ENCODE data around the gene PDPK1. TPM values are rescaled to one million over a fixed set of nuclear protein-coding genes. Genes with fewer than 3 reads are reported as not detected.

Gene PDPK1
- total and polyA plus RNA-seq, 2 of the 4 experiments (the other 2 are of a cell fraction), result 10.6 to 27.3 TPM

GRCh38 chr16:2494616-2495015 lies 43.2 kb upstream of the PDPK1 start:
- H2AK9ac ChIP-seq (replicated peaks; ENCODE audit: low read depth, low read length, poor library complexity), result no peak overlapping the region
- H3K9me3 ChIP-seq (ENCODE audit: control insufficient read depth, insufficient read depth, low read length), result no peaks in the 10 kb centered on the region
- no peak overlapping the region for H2BK5ac ChIP-seq (ENCODE audit: low read depth, low read length, poor library complexity, severe bottlenecking)
- CTCF ChIA-PET, result no interaction called here
- peaks cover 11% of the 10 kb centered on the region; the same call in 1 of the 2 replicates for H4K20me1 ChIP-seq (ENCODE audit: insufficient read depth, low read length)
- no peak overlapping the region for H3K14ac ChIP-seq (replicated peaks; ENCODE audit: low read depth, low read length)
- no peaks in the 10 kb centered on the region; the same call in 1 of the 2 replicates for H3K4me1 ChIP-seq (ENCODE audit: control insufficient read depth, insufficient read depth, low read length)
- no peak overlapping the region for H3K4me3 ChIP-seq (ENCODE audit: insufficient read depth, low read depth, low read length)
- H3K79me1 ChIP-seq (ENCODE audit: low read depth in 1 of 2, low read length in 2 of 2), result peaks cover 3 to 24% of the 10 kb centered on the region in 2 experiments
- no peak overlapping the region for H3K27ac ChIP-seq (ENCODE audit: insufficient read depth, low read length)
- intact Hi-C loops (cut with micrococcal nuclease), result no loop called here
- in situ Hi-C loops (cut with MboI; ENCODE audit: low sequenced_read_pairs), result loop anchor here (5.0 kb wide), 1 partner anchor 152 kb away; the partner anchor contains the start of gene ABCA3
- H2BK15ac ChIP-seq (ENCODE audit: low read depth, low read length), result no peak overlapping the region
- no TSS peak for BruUV-seq (replicated peaks)
- H2AFZ ChIP-seq (replicated peaks; ENCODE audit: low read length, poor library complexity), result no peak overlapping the region
- H4K5ac ChIP-seq (ENCODE audit: low read depth, low read length), result no peak overlapping the region
- no peaks in the 10 kb centered on the region for H3K27me3 ChIP-seq (ENCODE audit: control insufficient read depth, insufficient read depth, low read length)
- dilution Hi-C loops (cut with HindIII; ENCODE audit: low sequenced_read_pairs, unreplicated experiment), result no loop called here
- H3K4ac ChIP-seq (ENCODE audit: low read depth, low read length), result no peak overlapping the region
- no peak for ATAC-seq (ENCODE audit: low read depth)
- H3K23ac ChIP-seq (ENCODE audit: low read depth, low read length), result no peak overlapping the region
- H3K9ac ChIP-seq (ENCODE audit: low read depth, low read length), result no peak overlapping the region
- no peak overlapping the region for H4K91ac ChIP-seq (ENCODE audit: insufficient read depth, low read depth, low read length)
- no peak overlapping the region for H4K8ac ChIP-seq (ENCODE audit: low read depth in 2 of 2, low read length in 2 of 2)
- H3K18ac ChIP-seq (ENCODE audit: low read depth, low read length), result no peak overlapping the region
- no peak for TF ChIP-seq CTCF (conservative IDR thresholded peaks at IDR 0.05; ENCODE audit: low read depth, low read length)
- TF ChIP-seq BHLHE40 (IDR thresholded peaks at IDR 0.05; ENCODE audit: low read depth, low read length), result no peak
- TF ChIP-seq MXI1 (IDR thresholded peaks at IDR 0.05; ENCODE audit: borderline replicate concordance, low read depth, low read length), result no peak
- no peak for TF ChIP-seq USF2 (IDR thresholded peaks at IDR 0.05; ENCODE audit: low read depth, low read length)
- TF ChIP-seq NFE2L2 (IDR thresholded peaks at IDR 0.05; ENCODE audit: low read depth, low read length), result no peak
- no peak for TF ChIP-seq POLR2A (IDR thresholded peaks at IDR 0.05; ENCODE audit: low read depth, low read length)
- TF ChIP-seq RCOR1 (IDR thresholded peaks at IDR 0.05; ENCODE audit: insufficient replicate concordance, low read length), result no peak
- TF ChIP-seq CEBPB (IDR thresholded peaks at IDR 0.05; ENCODE audit: low read depth, low read length), result no peak
- TF ChIP-seq RFX5 (IDR thresholded peaks at IDR 0.05; ENCODE audit: low read depth, low read length), result no peak
- TF ChIP-seq CHD1 (IDR thresholded peaks at IDR 0.05; ENCODE audit: low read depth, low read length), result no peak
- TF ChIP-seq FOS (IDR thresholded peaks at IDR 0.05; ENCODE audit: low read depth, low read length), result no peak
- no peak for TF ChIP-seq RAD21 (IDR thresholded peaks at IDR 0.05; ENCODE audit: low read length)
- TF ChIP-seq SMC3 (IDR thresholded peaks at IDR 0.05; ENCODE audit: low read depth, low read length), result no peak
- no peak overlapping the region for H3K56ac ChIP-seq (ENCODE audit: extremely low read depth, insufficient read depth, low read length)
- H2AK5ac ChIP-seq (ENCODE audit: low read depth, low read length), result no peak overlapping the region
- H2BK120ac ChIP-seq (ENCODE audit: low read depth, low read length), result no peak overlapping the region
- no peaks in the 10 kb centered on the region for H3K9me1 ChIP-seq (ENCODE audit: insufficient read depth, low read length)
- H3K36me3 ChIP-seq (ENCODE audit: control insufficient read depth, insufficient read depth, low read length), result peaks cover 21% of the 10 kb centered on the region; the same call in 1 of the 2 replicates
- DNase-seq, result no peak
- no peak overlapping the region for H2BK20ac ChIP-seq (ENCODE audit: low read depth, low read length)
- POLR2A ChIA-PET (ENCODE audit: unreplicated experiment), result no interaction called here
- H3K4me2 ChIP-seq (ENCODE audit: low read depth, low read length), result no peak overlapping the region
- WGBS, 2 experiments (ENCODE audit: extremely low coverage in 2 of 2, insufficient read length in 1 of 2), result 100% methylated on average over 2 of the region's 5 CpGs; no CpG with 5 or more reads in 1 of the 2 experiments

Measured in IMR-90 (cell line).